K562 (cell line): ENCODE results near the gene HMCES. TPM values are rescaled to one million over a fixed set of nuclear protein-coding genes. Genes with fewer than 3 reads are reported as not detected.

ENCODE experiments used
- ATAC-seq: fragments of 200-7000 bp; cut with Tn5 transposase; 3 replicates; pipeline ENCODE4 v1.9.1; 2020; ENCODE audit warnings: moderate library complexity
- BruUV-seq: library from RNA; stranded (reverse); fragments of 400-500 nt; replicated peaks from 2 replicates; lab custom pipeline; 2021; lab: Mats Ljungman, UMichigan
- CTCF ChIA-PET: fragments of 300-600 bp; formaldehyde crosslinking; extraction: SDS; loops from one replicate; lab custom pipeline; 2021; ENCODE audit warnings: low intra/inter-chr PET ratio; lab: Yijun Ruan, JAX
- POLR2A ChIA-PET: fragments of 300-600, 350-650 bp; sonication (Branson Sonifier 250); formaldehyde crosslinking; extraction: SDS; loops from one replicate; lab custom pipeline; 2021; ENCODE audit warnings: antibody characterized with exemption, inconsistent platforms; lab: Yijun Ruan, JAX
- DNase-seq, 4 experiments: peaks; one replicate each; pipeline versions ENCODE4 v3.0.0 to v3.0.0-alpha.2; 2011 to 2018; ENCODE audit warnings: low spot score in 3 of 4, mixed read lengths in 3 of 4; ENCODE audit errors: extremely low read depth in 1 of 4
- FAIRE-seq: peaks from 2 replicates; lab custom pipeline; 2011; peaks lifted over from hg19 to GRCh38; lab: Jason Lieb, UNC
- H2AFZ ChIP-seq: 2 replicates; pipeline ENCODE4 v1.6.0; 2011; ENCODE audit warnings: low read depth, low read length, control low read depth, inconsistent platforms
- H3K27ac ChIP-seq: fragments of 200-600 bp; 3 replicates; pipeline ENCODE4 v1.8.0; 2011; ENCODE audit warnings: low read depth, mild to moderate bottlenecking, control low read depth, inconsistent platforms, low read length, moderate library complexity, mixed read lengths; ENCODE audit errors: extremely low read depth
- H3K27me3 ChIP-seq, 2 experiments: fragments of 300-600 bp in 1 of 2; 2 replicates in 1 of 2; 3 replicates in 1 of 2; pipeline versions ENCODE4 v1.6.0 to v1.8.0; 2011; ENCODE audit warnings: inconsistent platforms in 2 of 2, low read length in 2 of 2, mild to moderate bottlenecking in 1 of 2, mixed read lengths in 1 of 2, moderate library complexity in 1 of 2; ENCODE audit not compliant: control insufficient read depth in 2 of 2, insufficient read depth in 2 of 2
- H3K36me3 ChIP-seq: fragments of 300-600 bp; 3 replicates; pipeline ENCODE4 v1.8.0; 2011; ENCODE audit warnings: mild to moderate bottlenecking, low read length, inconsistent platforms; ENCODE audit not compliant: control insufficient read depth, insufficient read depth
- H3K4me1 ChIP-seq, 2 experiments: fragments of 200-600 bp in 1 of 2; replicated peaks in 1 of 2; 2 replicates in 1 of 2; 3 replicates in 1 of 2; pipeline versions ENCODE4 v1.5.1 to v1.8.0; 2011; ENCODE audit warnings: inconsistent platforms in 2 of 2, low read length in 2 of 2, mild to moderate bottlenecking in 1 of 2, mixed read lengths in 1 of 2, moderate library complexity in 1 of 2; ENCODE audit not compliant: control insufficient read depth in 2 of 2, insufficient read depth in 2 of 2
- H3K4me2 ChIP-seq: 2 replicates; pipeline ENCODE4 v1.6.1; 2011; ENCODE audit warnings: low read length, control low read depth, inconsistent platforms, mixed read lengths; ENCODE audit not compliant: insufficient read depth
- H3K4me3 ChIP-seq: fragments of 200-600 bp; sonication (generic), shearing (Covaris generic); 2 replicates; pipeline ENCODE4 v1.5.1; 2016; ENCODE audit warnings: control low read depth, inconsistent platforms
- H3K79me2 ChIP-seq: fragments of 200-600 bp; 3 replicates; pipeline ENCODE4 v1.8.0; 2011; ENCODE audit warnings: low read length, inconsistent platforms; ENCODE audit not compliant: control insufficient read depth, insufficient read depth
- H3K9ac ChIP-seq, 2 experiments: 2 replicates each; pipeline versions ENCODE4 v1.6.0 to v1.6.1; 2011; ENCODE audit warnings: low read depth in 2 of 2, low read length in 2 of 2, control low read depth in 1 of 2, inconsistent platforms in 1 of 2, mild to moderate bottlenecking in 1 of 2, mixed read lengths in 1 of 2; ENCODE audit not compliant: insufficient read depth in 1 of 2
- H3K9me1 ChIP-seq: one replicate; pipeline ENCODE4 v1.6.0; 2011; ENCODE audit warnings: inconsistent platforms, mild to moderate bottlenecking, low read length, moderate library complexity; ENCODE audit not compliant: control insufficient read depth, insufficient read depth
- H3K9me3 ChIP-seq: replicated peaks from 2 replicates; pipeline ENCODE4 v1.5.1; 2011; ENCODE audit warnings: low read depth, low read length, inconsistent platforms; ENCODE audit not compliant: control insufficient read depth, insufficient read depth
- H4K20me1 ChIP-seq: replicated peaks from 2 replicates; pipeline ENCODE4 v1.6.1; 2011; ENCODE audit warnings: low read length, inconsistent platforms, mixed read lengths; ENCODE audit not compliant: control insufficient read depth, insufficient read depth
- ATF7 ChIP-seq: fragments of 450-650 bp; IDR thresholded peaks from 2 replicates; pipeline ENCODE4 v1.7.1; 2014; ENCODE audit warnings: mild to moderate bottlenecking, moderate library complexity
- BCLAF1 ChIP-seq, 2 experiments: fragments of 450-650 bp in 1 of 2; IDR thresholded peaks; 2 replicates each; pipeline ENCODE4 v1.6.1; 2011 to 2017; ENCODE audit warnings: low read depth in 2 of 2, antibody characterized with exemption in 1 of 2, borderline replicate concordance in 1 of 2, low read length in 1 of 2, mild to moderate bottlenecking in 1 of 2, mixed read lengths in 1 of 2; ENCODE audit not compliant: control insufficient read depth in 1 of 2
- DMBX1 ChIP-seq: fragments of 250-450 bp; sonication (Bioruptor Pico); IDR thresholded peaks from 2 replicates; pipeline ENCODE4 v1.8.0; 2022; ENCODE audit warnings: inconsistent platforms, mild to moderate bottlenecking, moderate library complexity, borderline replicate concordance
- EP400 ChIP-seq: fragments of 450-650 bp; IDR thresholded peaks from 2 replicates; pipeline ENCODE4 v1.6.1; 2017; ENCODE audit warnings: antibody characterized with exemption, mild to moderate bottlenecking, moderate library complexity
- ESRRA ChIP-seq: fragments of 450-650 bp; IDR thresholded peaks from 2 replicates; pipeline ENCODE4 v1.6.1; 2014; ENCODE audit warnings: low read depth, mild to moderate bottlenecking, moderate library complexity, borderline replicate concordance
- ILK ChIP-seq: fragments of 450-650 bp; IDR thresholded peaks from 2 replicates; pipeline ENCODE4 v1.6.1; 2016; ENCODE audit warnings: missing genetic modification characterization, low read depth, mild to moderate bottlenecking, missing compliant biosample characterization, moderate library complexity, borderline replicate concordance
- MBD1 ChIP-seq: fragments of 250-450 bp; sonication (Bioruptor Pico); IDR thresholded peaks from 2 replicates; pipeline ENCODE4 v1.8.0; 2022; ENCODE audit warnings: inconsistent platforms
- NONO ChIP-seq, 2 experiments: fragments of 200-400 bp in 1 of 2; fragments of 450-650 bp in 1 of 2; formaldehyde crosslinking in 1 of 2; IDR thresholded peaks; 2 replicates each; pipeline ENCODE4 v1.6.1; 2017; ENCODE audit warnings: low read depth in 2 of 2, mild to moderate bottlenecking in 2 of 2, moderate library complexity in 2 of 2, low read length in 1 of 2
- PCBP2 ChIP-seq: fragments of 200-400 bp; formaldehyde crosslinking; IDR thresholded peaks from 2 replicates; pipeline ENCODE4 v1.6.1; 2018; ENCODE audit warnings: low read length, low read depth, mild to moderate bottlenecking, moderate library complexity; ENCODE audit not compliant: poor library complexity, severe bottlenecking
- PHF8 ChIP-seq: fragments of 200-600 bp; sonication (generic); IDR thresholded peaks from 2 replicates; pipeline ENCODE4 v1.6.1; 2012; ENCODE audit warnings: mixed run types, mild to moderate bottlenecking, inconsistent platforms, low read length, moderate library complexity, borderline replicate concordance
- RHOXF2B ChIP-seq: fragments of 250-450 bp; sonication (Bioruptor Pico); conservative IDR thresholded peaks from 2 replicates; pipeline ENCODE4 v1.5.1; 2021
- RNF219 ChIP-seq: fragments of 250-450 bp; sonication (Bioruptor Pico); IDR thresholded peaks from 2 replicates; pipeline ENCODE4 v1.5.0; 2022; ENCODE audit warnings: mild to moderate bottlenecking
- XRCC5 ChIP-seq: fragments of 200-400 bp; formaldehyde crosslinking; IDR thresholded peaks from 2 replicates; pipeline ENCODE4 v1.6.1; 2017; ENCODE audit warnings: low read depth, mild to moderate bottlenecking, low read length
- YY1 ChIP-seq, 3 experiments: IDR thresholded peaks; 2 replicates each; pipeline ENCODE4 v1.6.1; 2011; ENCODE audit warnings: low read length in 2 of 3, mild to moderate bottlenecking in 2 of 3, moderate library complexity in 2 of 3, borderline replicate concordance in 1 of 3, control low read depth in 1 of 3, low read depth in 1 of 3; ENCODE audit not compliant: insufficient read depth in 3 of 3, insufficient replicate concordance in 2 of 3, control insufficient read depth in 1 of 3, insufficient read length in 1 of 3; ENCODE audit errors: extremely low read depth in 1 of 3
- ZNF77 ChIP-seq: fragments of 250-450 bp; sonication (Bioruptor Pico); IDR thresholded peaks from 2 replicates; pipeline ENCODE4 v1.5.0; 2020
- WGBS: fragments of 100-300 bp; shearing (Covaris generic); methylation state at CpG from one replicate; pipeline ENCODE4 v1.1.6; 2016; ENCODE audit warnings: low coverage, mixed read lengths; ENCODE audit not compliant: insufficient coverage; ENCODE audit errors: missing lambda C conversion rate; 5-methylcytosine and 5-hydroxymethylcytosine counted together
- in situ Hi-C: fragments of 300-500 bp; cut with MboI; formaldehyde crosslinking; loops from 4 replicates; pipeline ENCODE4 v1.15.0; 2018; ENCODE audit warnings: inconsistent platforms, mixed read lengths
- intact Hi-C: fragments of 100-400 bp; cut with micrococcal nuclease; formaldehyde crosslinking; loops from 2 replicates; pipeline ENCODE4 v1.14.2; 2022
- polyA plus RNA-seq, 8 experiments: library from polyadenylated mRNA; depleted of rRNA in 4 of 8; stranded (reverse) in 5 of 8; unstranded in 3 of 8; fragments of >200 nt; fragmentation: Nextera tagmentation in 2 of 8; fragmentation: Illumina TruSeq in 1 of 8; extraction: Ambion mirVana in 2 of 8; extraction: Trizol in 1 of 8; gene quantifications; 2 replicates each; pipeline versions ENCODE4 v1.2.1 to v1.2.3, GENCODE V29; 2011 to 2014; ENCODE audit warnings: inconsistent platforms in 1 of 8, missing spikeins in 1 of 8
- total RNA-seq, 7 experiments: library from RNA; depleted of rRNA in 6 of 7; stranded (reverse); fragments of >200 nt in 6 of 7; fragmentation: Illumina TruSeq in 2 of 7; extraction: Trizol in 2 of 7; gene quantifications; 2 replicates each; pipeline versions ENCODE4 v1.2.1 to v1.2.3, GENCODE V29; 2011 to 2021; ENCODE audit warnings: low replicate concordance in 1 of 7

HMCES gene
- total and polyA plus RNA-seq, 9 of the 15 experiments (the other 6 are each of a cell fraction or from before 2014, with no cell fraction given), result 18.8 to 45.3 (median 24.8) TPM

GRCh38 chr3:129349791-129350190 lies 71.1 kb downstream of the HMCES start:
- Histone ChIP-seq H3K4me1 (peaks cover under 1 to 6% of the 10 kb centered on the region in 2 experiments; a peak in 2 of 5 replicates), H2AFZ (no peak overlapping the region), H3K9ac (no peak overlapping the region), H3K79me2 (no peaks in the 10 kb centered on the region), H3K9me3 (no peaks in the 10 kb centered on the region), H4K20me1 (no peaks in the 10 kb centered on the region), H3K4me3 (no peak overlapping the region), H3K36me3 (no peaks in the 10 kb centered on the region), H3K9me1 (no peaks in the 10 kb centered on the region), H3K27me3 (no peaks in the 10 kb centered on the region), H3K4me2 (no peak overlapping the region), H3K27ac (no peak overlapping the region)
- 49% methylated on average over 7 of the region's 10 CpGs for WGBS
- intact Hi-C loops, result no loop called here
- ChIA-PET CTCF (no interaction called here), POLR2A (interaction anchor here (0.6 to 1.3 kb wide), 2 partner anchors 26 to 203 kb away, joined by 4 read pairs; no protein-coding TSS in a partner anchor)
- no peak for DNase-seq
- ATAC-seq, result no peak
- no peak for FAIRE-seq
- in situ Hi-C loops, result no loop called here
- no TSS peak for BruUV-seq
- no peak for TF ChIP-seq YY1 (IDR thresholded peaks at IDR 0.05; ENCODE audit: borderline replicate concordance in 1 of 3, control insufficient read depth in 1 of 3, extremely low read depth in 1 of 3, insufficient read depth in 3 of 3, insufficient read length in 1 of 3, insufficient replicate concordance in 2 of 3, low read depth in 1 of 3, low read length in 2 of 3)
- TF ChIP-seq DMBX1 (CRISPR knock-in tag), result no peak
- TF ChIP-seq BCLAF1 (IDR thresholded peaks at IDR 0.05; ENCODE audit: borderline replicate concordance in 1 of 2, control insufficient read depth in 1 of 2, low read depth in 2 of 2, low read length in 1 of 2), result no peak
- no peak for TF ChIP-seq ESRRA
- TF ChIP-seq ZNF77 (CRISPR knock-in tag), result no peak
- no peak for TF ChIP-seq XRCC5
- TF ChIP-seq PCBP2, result no peak
- TF ChIP-seq RNF219 (CRISPR knock-in tag), result no peak
- no peak for TF ChIP-seq EP400
- TF ChIP-seq RHOXF2B (CRISPR knock-in tag), result no peak
- TF ChIP-seq MBD1 (CRISPR knock-in tag), result no peak
- TF ChIP-seq NONO (IDR thresholded peaks at IDR 0.05; ENCODE audit: low read depth in 2 of 2, low read length in 1 of 2), result no peak
- no peak for TF ChIP-seq PHF8
- no peak for TF ChIP-seq ILK (tag)
- TF ChIP-seq ATF7, result no peak
